ENCODE results near the gene ZFP57. TPM values are rescaled to one million over a fixed set of nuclear protein-coding genes. Genes with fewer than 3 reads are reported as not detected.

The ZFP57 gene
- total RNA-seq, 1 donor from 2014 or later = 5.5 TPM

DNA sequence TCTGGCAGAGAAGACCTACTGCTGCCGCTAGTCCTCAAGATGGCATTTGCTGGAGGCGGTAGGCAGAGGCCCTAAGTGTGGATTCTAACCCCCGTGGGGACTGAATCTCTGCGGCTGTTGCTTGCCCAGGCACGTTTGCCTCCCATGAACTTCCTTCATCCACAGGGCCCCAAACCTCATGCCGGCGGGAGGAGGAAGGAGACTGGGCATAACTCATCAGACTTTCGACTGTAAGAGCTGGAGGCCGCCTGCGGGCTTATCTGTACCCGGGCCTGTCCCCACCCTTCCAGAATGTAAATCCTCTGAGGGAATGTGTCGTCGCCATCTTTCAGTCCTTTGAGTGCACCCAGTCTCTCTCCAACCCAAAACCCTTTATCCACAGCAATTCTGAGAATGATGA is 990 bp downstream of the ZFP57 start:
- peak overlapping the region; percentile 25 for H3K27ac Mint-ChIP-seq
- H3K36me3 Mint-ChIP-seq (ENCODE audit: low read depth) = no peaks in the 10 kb centered on the region
- intact Hi-C loops (cut with micrococcal nuclease) = no loop called here
- peaks cover 6% of the 10 kb centered on the region for H3K27me3 Mint-ChIP-seq
- peaks cover 20% of the 10 kb centered on the region for H3K4me1 Mint-ChIP-seq
- DNase-seq (no peak), ATAC-seq (ENCODE audit: low read depth) (no peak)
- ChIA-PET POLR2A (no interaction called here), CTCF (no interaction called here)
- peak overlapping the region; percentile 87 for H3K4me3 Mint-ChIP-seq
- no peaks in the 10 kb centered on the region for H3K9me3 Mint-ChIP-seq
- TF ChIP-seq, protein P1, sequence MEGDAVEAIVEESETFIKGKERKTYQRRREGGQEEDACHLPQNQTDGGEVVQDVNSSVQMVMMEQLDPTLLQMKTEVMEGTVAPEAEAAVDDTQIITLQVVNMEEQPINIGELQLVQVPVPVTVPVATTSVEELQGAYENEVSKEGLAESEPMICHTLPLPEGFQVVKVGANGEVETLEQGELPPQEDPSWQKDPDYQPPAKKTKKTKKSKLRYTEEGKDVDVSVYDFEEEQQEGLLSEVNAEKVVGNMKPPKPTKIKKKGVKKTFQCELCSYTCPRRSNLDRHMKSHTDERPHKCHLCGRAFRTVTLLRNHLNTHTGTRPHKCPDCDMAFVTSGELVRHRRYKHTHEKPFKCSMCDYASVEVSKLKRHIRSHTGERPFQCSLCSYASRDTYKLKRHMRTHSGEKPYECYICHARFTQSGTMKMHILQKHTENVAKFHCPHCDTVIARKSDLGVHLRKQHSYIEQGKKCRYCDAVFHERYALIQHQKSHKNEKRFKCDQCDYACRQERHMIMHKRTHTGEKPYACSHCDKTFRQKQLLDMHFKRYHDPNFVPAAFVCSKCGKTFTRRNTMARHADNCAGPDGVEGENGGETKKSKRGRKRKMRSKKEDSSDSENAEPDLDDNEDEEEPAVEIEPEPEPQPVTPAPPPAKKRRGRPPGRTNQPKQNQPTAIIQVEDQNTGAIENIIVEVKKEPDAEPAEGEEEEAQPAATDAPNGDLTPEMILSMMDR (IDR thresholded peaks at IDR 0.05) = no peak

DNA sequence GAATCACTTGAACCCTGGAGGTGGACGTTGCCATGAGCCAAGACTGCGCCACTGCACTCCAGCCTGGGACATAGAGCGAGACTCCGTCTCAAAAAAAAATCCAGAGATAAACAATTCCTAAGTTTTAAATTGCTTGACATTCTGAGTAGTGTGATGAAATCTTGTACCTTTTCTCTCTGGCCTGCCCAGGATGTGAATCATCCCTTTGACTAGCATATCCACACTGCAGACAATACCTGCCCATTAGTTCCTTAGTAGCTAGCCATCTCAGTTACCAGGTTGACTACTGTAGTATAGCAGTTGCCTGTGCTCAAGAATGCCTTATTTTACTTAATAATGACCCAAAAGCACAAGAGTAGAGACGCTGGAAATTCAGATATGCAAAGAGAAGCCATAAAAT is 2.8 kb downstream of the ZFP57 start:
- ATAC-seq (ENCODE audit: low read depth) = no peak

DNA sequence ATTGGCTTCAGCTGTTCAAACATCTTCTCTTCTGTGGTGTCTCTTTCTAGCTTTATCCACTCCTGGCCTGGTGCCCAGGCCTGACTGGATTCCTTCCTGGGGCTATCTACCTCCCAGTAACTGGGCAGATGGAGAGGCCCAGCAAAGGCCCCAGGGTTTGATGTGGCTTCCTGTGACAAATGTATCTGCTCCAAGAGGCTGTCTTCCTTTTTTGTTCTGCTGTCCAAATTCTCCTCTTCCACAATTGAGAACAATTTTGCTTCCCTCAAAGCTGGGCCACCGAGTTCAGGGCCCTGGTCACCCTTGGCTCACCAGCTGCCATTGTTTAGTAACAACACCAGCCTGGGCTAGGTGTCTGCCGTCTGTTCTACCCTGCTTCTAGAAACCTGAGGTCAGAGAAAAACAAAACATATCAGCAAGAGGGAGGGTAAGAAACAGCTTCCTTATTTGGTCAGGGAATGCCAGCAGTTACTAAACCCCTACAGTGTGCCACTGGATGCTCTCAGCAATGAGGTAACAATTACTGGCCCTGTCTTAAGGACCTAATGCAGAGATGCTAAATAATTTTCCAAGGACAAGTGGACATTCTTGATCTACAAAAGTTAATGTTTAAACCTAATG is 3.9 kb downstream of the ZFP57 start:
- H3K27ac Mint-ChIP-seq = peak overlapping the region; percentile 19
- CTCF ChIA-PET = interaction anchor here (0.9 to 1.2 kb wide), 2 partner anchors 11 to 23 kb away, joined by 3 to 4 read pairs; no protein-coding TSS in a partner anchor

More for the DNA sequence above, 2.8 kb downstream of the ZFP57 start:
- TF ChIP-seq, protein P1 (IDR thresholded peaks at IDR 0.05) = no peak
- Mint-ChIP-seq H3K27ac (no peak overlapping the region), H3K4me1 (peaks cover 17% of the 10 kb centered on the region), H3K4me3 (no peak overlapping the region), H3K27me3 (peaks cover 6% of the 10 kb centered on the region), H3K9me3 (no peaks in the 10 kb centered on the region), H3K36me3 (ENCODE audit: low read depth) (no peaks in the 10 kb centered on the region)
- POLR2A ChIA-PET = no interaction called here
- intact Hi-C loops (cut with micrococcal nuclease) = no loop called here
- CTCF ChIA-PET = interaction anchor here (1.3 kb wide), 1 partner anchor 25 kb away, joined by 4 read pairs; no protein-coding TSS in a partner anchor
- no peak for DNase-seq

DNA sequence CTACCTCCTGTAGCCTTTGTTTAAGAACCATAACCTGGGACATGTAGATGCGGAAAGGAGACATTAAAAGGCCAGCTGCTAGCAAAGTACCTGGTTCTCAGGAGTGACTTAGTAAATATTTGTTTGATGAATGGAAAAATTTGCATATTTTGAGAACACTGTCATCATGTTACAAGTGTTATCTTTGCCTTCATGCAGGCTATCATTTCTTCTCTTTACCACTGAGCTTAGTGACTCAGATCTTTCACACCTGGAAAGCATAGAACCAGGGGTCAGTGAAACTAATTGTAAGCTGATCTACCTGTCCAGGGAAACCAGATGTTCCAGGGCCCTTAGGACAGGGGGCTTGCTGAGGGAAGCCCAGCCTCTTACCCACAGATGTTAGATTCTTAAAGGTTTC is 5.4 kb downstream of the ZFP57 start:
- Mint-ChIP-seq H3K4me3 (no peak overlapping the region), H3K27me3 (peaks cover 6% of the 10 kb centered on the region), H3K36me3 (ENCODE audit: low read depth) (peaks cover 1% of the 10 kb centered on the region), H3K27ac (no peak overlapping the region), H3K9me3 (no peaks in the 10 kb centered on the region), H3K4me1 (peaks cover 14% of the 10 kb centered on the region)
- intact Hi-C loops (cut with micrococcal nuclease) = no loop called here
- ATAC-seq (ENCODE audit: low read depth) (no peak), DNase-seq (no peak)
- TF ChIP-seq, protein P1 (IDR thresholded peaks at IDR 0.05) = no peak
- ChIA-PET POLR2A (no interaction called here), CTCF (no interaction called here)

More for the DNA sequence above, 3.9 kb downstream of the ZFP57 start:
- peaks cover 17% of the 10 kb centered on the region for H3K4me1 Mint-ChIP-seq
- DNase-seq (no peak), ATAC-seq (ENCODE audit: low read depth) (no peak)
- POLR2A ChIA-PET = no interaction called here
- intact Hi-C loops (cut with micrococcal nuclease) = no loop called here
- no peaks in the 10 kb centered on the region for H3K9me3 Mint-ChIP-seq
- no peak overlapping the region for H3K4me3 Mint-ChIP-seq
- TF ChIP-seq, protein P1 (IDR thresholded peaks at IDR 0.05) = no peak
- H3K27me3 Mint-ChIP-seq = peaks cover 6% of the 10 kb centered on the region
- H3K36me3 Mint-ChIP-seq (ENCODE audit: low read depth) = peaks cover 1% of the 10 kb centered on the region

DNA sequence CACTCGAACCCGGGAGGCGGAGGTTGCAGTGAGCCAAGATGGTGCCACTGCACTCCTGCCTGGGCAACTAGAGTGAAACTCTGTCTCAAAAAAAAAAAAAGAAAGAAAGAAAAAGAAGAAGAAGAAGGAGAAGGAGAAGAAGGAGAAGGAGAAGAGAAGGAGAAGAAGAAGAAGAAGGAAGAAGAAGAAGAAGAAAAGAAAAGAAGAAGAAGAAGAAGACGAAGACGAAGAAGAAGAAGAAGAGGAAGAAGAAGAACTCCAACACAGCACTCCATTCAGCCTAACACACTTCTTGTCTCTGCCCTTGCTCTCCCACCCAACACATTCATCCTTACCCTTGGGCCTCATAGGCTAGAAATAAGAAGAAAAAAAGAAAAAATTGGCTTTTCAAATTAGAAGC is 6.9 kb downstream of the ZFP57 start:
- H3K27ac Mint-ChIP-seq = no peak overlapping the region
- intact Hi-C loops (cut with micrococcal nuclease) = no loop called here
- no peak overlapping the region for H3K4me3 Mint-ChIP-seq
- H3K27me3 Mint-ChIP-seq = peaks cover 4% of the 10 kb centered on the region
- no peak for DNase-seq
- H3K9me3 Mint-ChIP-seq = no peaks in the 10 kb centered on the region
- POLR2A ChIA-PET = no interaction called here
- TF ChIP-seq, protein P1 (IDR thresholded peaks at IDR 0.05) = no peak
- CTCF ChIA-PET = interaction anchor here (1.4 kb wide), 1 partner anchor 24 kb away, joined by 3 read pairs; no protein-coding TSS in a partner anchor
- ATAC-seq (ENCODE audit: low read depth) = no peak
- peaks cover 1% of the 10 kb centered on the region for H3K36me3 Mint-ChIP-seq (ENCODE audit: low read depth)
- H3K4me1 Mint-ChIP-seq = peaks cover 3% of the 10 kb centered on the region
